ENCODE measurements around the gene SPA17. TPM values are rescaled to one million over a fixed set of nuclear protein-coding genes. Genes with fewer than 3 reads are reported as not detected.

Gene SPA17
- total and polyA plus RNA-seq, 9 of the 15 experiments (the other 6 are each of a cell fraction or from before 2014, with no cell fraction given): 6.0 to 19.5 (median 12.6) TPM

DNA sequence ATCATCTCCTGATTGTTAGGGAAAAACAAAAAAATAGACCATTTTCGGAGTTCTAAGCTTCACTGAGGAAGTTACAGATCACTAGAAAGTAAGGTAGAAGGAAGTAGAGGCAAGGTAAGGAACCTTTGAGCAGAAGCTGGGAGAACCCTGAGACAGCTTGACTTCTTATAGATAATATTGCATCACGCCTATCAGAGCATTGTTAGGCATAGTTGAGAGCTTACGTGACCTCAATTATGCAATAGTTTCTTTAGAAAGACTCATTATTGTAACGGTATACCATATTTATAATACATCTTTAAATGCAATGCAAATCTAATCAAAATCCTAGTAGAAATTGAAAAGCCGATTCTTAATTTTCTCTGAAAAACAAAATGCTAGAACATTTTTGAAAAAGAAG, 46.2 kb upstream of the SPA17 start:
- ChIA-PET CTCF (ENCODE audit: low intra/inter-chr PET ratio) (no interaction called here), POLR2A (no interaction called here)
- no peaks in the 10 kb centered on the region for H4K20me1 ChIP-seq (replicated peaks; ENCODE audit: control insufficient read depth, insufficient read depth, low read length)
- H3K9me3 ChIP-seq (replicated peaks; ENCODE audit: control insufficient read depth, insufficient read depth, low read depth, low read length): no peaks in the 10 kb centered on the region
- no peak overlapping the region for H3K4me3 ChIP-seq
- H3K4me1 ChIP-seq (replicated peaks in 1 of 2; ENCODE audit: control insufficient read depth in 2 of 2, insufficient read depth in 2 of 2, low read length in 2 of 2): peaks cover 0 to 13% of the 10 kb centered on the region in 2 experiments; a peak in 3 of 5 replicates
- no peak overlapping the region for H3K27ac ChIP-seq (ENCODE audit: extremely low read depth, low read depth, low read length)
- DNase-seq (ENCODE audit: extremely low read depth in 1 of 4, low spot score in 3 of 4) (no peak), FAIRE-seq (no peak), ATAC-seq (no peak)
- intact Hi-C loops (cut with micrococcal nuclease) (no loop called here), in situ Hi-C loops (cut with MboI) (no loop called here)
- WGBS (ENCODE audit: insufficient coverage, low coverage, missing lambda C conversion rate): 93% methylated on average over 5 of the region's 5 CpGs
- H3K9me1 ChIP-seq (ENCODE audit: control insufficient read depth, insufficient read depth, low read length): peaks cover 4% of the 10 kb centered on the region
- H3K9ac ChIP-seq (ENCODE audit: insufficient read depth in 1 of 2, low read depth in 2 of 2, low read length in 2 of 2): no peak overlapping the region
- H3K36me3 ChIP-seq (ENCODE audit: control insufficient read depth, insufficient read depth, low read length): peaks cover 76% of the 10 kb centered on the region
- no peak overlapping the region for H3K4me2 ChIP-seq (ENCODE audit: insufficient read depth, low read length)
- no TSS peak for BruUV-seq (replicated peaks)
- H3K79me2 ChIP-seq (ENCODE audit: control insufficient read depth, insufficient read depth, low read length): peaks cover 35% of the 10 kb centered on the region
- no peak overlapping the region for H2AFZ ChIP-seq (ENCODE audit: low read depth, low read length)
- TF ChIP-seq CEBPG (CRISPR knock-in tag; IDR thresholded peaks at IDR 0.05): no peak
- peak; percentile 19 to 69; a peak in 2 of 4 replicates for TF ChIP-seq CEBPG (tag; conservative IDR thresholded peaks at IDR 0.05 in 1 of 2, IDR thresholded peaks at IDR 0.05 in 1 of 2)
- no peak for TF ChIP-seq HMGN3 (IDR thresholded peaks at IDR 0.05; ENCODE audit: borderline replicate concordance, extremely low read depth, insufficient read length, low read depth, low read length)
- TF ChIP-seq ZNF354B (CRISPR knock-in tag; IDR thresholded peaks at IDR 0.05): no peak
- no peak for TF ChIP-seq ZNF12 (CRISPR knock-in tag; IDR thresholded peaks at IDR 0.05)
- peak; percentile 51; the same call in 1 of the 2 replicates for TF ChIP-seq CEBPB (tag; IDR thresholded peaks at IDR 0.05)
- H3K27me3 ChIP-seq (ENCODE audit: control insufficient read depth in 2 of 2, insufficient read depth in 2 of 2, low read length in 2 of 2): no peaks in the 10 kb centered on the region

DNA sequence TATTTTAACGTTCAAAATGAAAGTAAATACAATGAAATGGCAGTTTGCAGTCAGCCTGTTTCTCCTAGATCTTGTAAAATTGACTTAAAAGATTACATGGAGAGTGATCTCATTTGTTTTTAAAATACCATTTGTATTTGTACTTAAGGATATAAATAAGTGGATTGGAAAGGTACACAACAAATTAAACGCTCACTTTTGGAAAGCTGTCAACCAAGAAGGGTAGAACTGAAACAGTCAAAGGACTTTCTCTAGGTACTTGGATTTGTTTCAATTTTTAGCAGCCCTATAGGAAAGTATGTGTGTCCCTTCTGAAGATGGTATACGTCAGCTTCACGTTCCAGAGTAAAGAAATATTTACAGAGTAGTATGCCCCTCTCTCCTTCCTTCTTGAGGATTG, 43.7 kb upstream of the SPA17 start:
- Histone ChIP-seq H3K79me2 (ENCODE audit: control insufficient read depth, insufficient read depth, low read length) (peaks cover 12% of the 10 kb centered on the region), H3K4me2 (ENCODE audit: insufficient read depth, low read length) (no peak overlapping the region), H3K27ac (ENCODE audit: extremely low read depth, low read depth, low read length) (no peak overlapping the region), H3K27me3 (ENCODE audit: control insufficient read depth in 2 of 2, insufficient read depth in 2 of 2, low read length in 2 of 2) (no peaks in the 10 kb centered on the region), H3K9me3 (replicated peaks; ENCODE audit: control insufficient read depth, insufficient read depth, low read depth, low read length) (no peaks in the 10 kb centered on the region), H3K36me3 (ENCODE audit: control insufficient read depth, insufficient read depth, low read length) (peaks cover 86% of the 10 kb centered on the region), H3K4me3 (no peak overlapping the region), H3K4me1 (replicated peaks in 1 of 2; ENCODE audit: control insufficient read depth in 2 of 2, insufficient read depth in 2 of 2, low read length in 2 of 2) (peaks cover 0 to 9% of the 10 kb centered on the region in 2 experiments; a peak in 2 of 5 replicates), H2AFZ (ENCODE audit: low read depth, low read length) (no peak overlapping the region), H4K20me1 (replicated peaks; ENCODE audit: control insufficient read depth, insufficient read depth, low read length) (no peaks in the 10 kb centered on the region), H3K9me1 (ENCODE audit: control insufficient read depth, insufficient read depth, low read length) (peaks cover 4% of the 10 kb centered on the region), H3K9ac (ENCODE audit: insufficient read depth in 1 of 2, low read depth in 2 of 2, low read length in 2 of 2) (no peak overlapping the region)
- ChIA-PET POLR2A (interaction anchor here (1.6 kb wide), 1 partner anchor 10 kb away, joined by 9 read pairs; no protein-coding TSS in a partner anchor), CTCF (ENCODE audit: low intra/inter-chr PET ratio) (no interaction called here)
- 92% methylated on average over 4 of the region's 4 CpGs for WGBS (ENCODE audit: insufficient coverage, low coverage, missing lambda C conversion rate)
- intact Hi-C loops (cut with micrococcal nuclease): no loop called here
- ATAC-seq (no peak), FAIRE-seq (no peak), DNase-seq (ENCODE audit: extremely low read depth in 1 of 4, low spot score in 3 of 4) (no peak)
- BruUV-seq (replicated peaks): no TSS peak
- in situ Hi-C loops (cut with MboI): no loop called here
- TF ChIP-seq NR4A1 (CRISPR knock-in tag; IDR thresholded peaks at IDR 0.05) (no peak), NR4A1 (tag; IDR thresholded peaks at IDR 0.05) (no peak), MIER1 (IDR thresholded peaks at IDR 0.05; ENCODE audit: low read depth) (no peak), ZNF12 (CRISPR knock-in tag; IDR thresholded peaks at IDR 0.05) (no peak), CHD4 (IDR thresholded peaks at IDR 0.05; ENCODE audit: insufficient read depth, insufficient replicate concordance, low read depth, low read length, poor library complexity, severe bottlenecking) (no peak), KDM2B (CRISPR knock-in tag; IDR thresholded peaks at IDR 0.05) (no peak), BRD4 (IDR thresholded peaks at IDR 0.05) (no peak), EHMT2 (IDR thresholded peaks at IDR 0.05) (no peak)
- TF ChIP-seq, protein P1, sequence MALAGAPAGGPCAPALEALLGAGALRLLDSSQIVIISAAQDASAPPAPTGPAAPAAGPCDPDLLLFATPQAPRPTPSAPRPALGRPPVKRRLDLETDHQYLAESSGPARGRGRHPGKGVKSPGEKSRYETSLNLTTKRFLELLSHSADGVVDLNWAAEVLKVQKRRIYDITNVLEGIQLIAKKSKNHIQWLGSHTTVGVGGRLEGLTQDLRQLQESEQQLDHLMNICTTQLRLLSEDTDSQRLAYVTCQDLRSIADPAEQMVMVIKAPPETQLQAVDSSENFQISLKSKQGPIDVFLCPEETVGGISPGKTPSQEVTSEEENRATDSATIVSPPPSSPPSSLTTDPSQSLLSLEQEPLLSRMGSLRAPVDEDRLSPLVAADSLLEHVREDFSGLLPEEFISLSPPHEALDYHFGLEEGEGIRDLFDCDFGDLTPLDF (CRISPR knock-in tag; IDR thresholded peaks at IDR 0.05): no peak
- TF ChIP-seq, protein P2, sequence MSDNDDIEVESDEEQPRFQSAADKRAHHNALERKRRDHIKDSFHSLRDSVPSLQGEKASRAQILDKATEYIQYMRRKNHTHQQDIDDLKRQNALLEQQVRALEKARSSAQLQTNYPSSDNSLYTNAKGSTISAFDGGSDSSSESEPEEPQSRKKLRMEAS (CRISPR knock-in tag; IDR thresholded peaks at IDR 0.05): no peak

Data from K562 (cell line).